ENCODE results near the gene SIX2.
"Not testable (repeated sequence)": the region's sequence is repeated elsewhere in the genome, so short reads cannot be mapped to it uniquely, and the experiment has no call there.

SIX2 gene

GRCh38 chr2:45009303-45009927 is at the start of gene SIX2:
SIX2 (minus strand) TSS chr2:45009452; CDS start chr2:45009110, 342 bp downstream.
- DNase-seq, result peak; percentile 95 to 97

- no peak for DNase-seq
These were observed 45.9 kb upstream of the SIX2 start for GRCh38 chr2:45055162-45055605.

GRCh38 chr2:45053966-45054365 is 44.7 kb upstream of the SIX2 start:
- DNase-seq, result no peak

- DNase-seq, result no peak
These were observed 43.2 kb upstream of the SIX2 start for GRCh38 chr2:45052388-45052928.

- DNase-seq, result no peak
These were observed 40.5 kb upstream of the SIX2 start for GRCh38 chr2:45049569-45050336.

GRCh38 chr2:45047301-45047700 is 38.0 kb upstream of the SIX2 start:
- DNase-seq, result no peak

- no peak for DNase-seq
These were observed 37.5 kb upstream of the SIX2 start for GRCh38 chr2:45046786-45047185.

GRCh38 chr2:45045706-45046105 is 36.5 kb upstream of the SIX2 start:
- no peak for DNase-seq

GRCh38 chr2:45044916-45045315 is 35.7 kb upstream of the SIX2 start:
- no peak for DNase-seq

- DNase-seq, result no peak
These were observed 33.9 kb upstream of the SIX2 start for GRCh38 chr2:45043174-45043573.

GRCh38 chr2:45042401-45042800 is 33.1 kb upstream of the SIX2 start:
- DNase-seq, result no peak

- peak in 1 of 2 experiments; percentile 9 for DNase-seq
These were observed 31.5 kb upstream of the SIX2 start for GRCh38 chr2:45040786-45041185.

- not testable (repeated sequence) for DNase-seq
These were observed 30.6 kb upstream of the SIX2 start for GRCh38 chr2:45039804-45040203.

GRCh38 chr2:45038861-45039260 is 29.6 kb upstream of the SIX2 start:
- DNase-seq, result not testable (repeated sequence)

GRCh38 chr2:45033302-45033701 is 24.1 kb upstream of the SIX2 start:
- DNase-seq, result no peak

- DNase-seq, result no peak
These were observed 21.8 kb upstream of the SIX2 start for GRCh38 chr2:45031028-45031427.

- DNase-seq, result no peak
These were observed 21.3 kb upstream of the SIX2 start for GRCh38 chr2:45030553-45030952.

GRCh38 chr2:45029215-45029614 is 20.0 kb upstream of the SIX2 start:
- no peak for DNase-seq

GRCh38 chr2:45028276-45028675 is 19.0 kb upstream of the SIX2 start:
- no peak for DNase-seq

- no peak for DNase-seq
These were observed 17.7 kb upstream of the SIX2 start for GRCh38 chr2:45026924-45027450.

GRCh38 chr2:45024600-45025291 is 15.5 kb upstream of the SIX2 start:
- peak; percentile 2 to 19 for DNase-seq

GRCh38 chr2:45024097-45024496 is 14.8 kb upstream of the SIX2 start:
- no peak for DNase-seq

- DNase-seq, result no peak
These were observed 11.2 kb upstream of the SIX2 start for GRCh38 chr2:45020439-45020838.
